ENCODE measurements around the gene ENTR1.
A peak's percentile ranks its signal among the peaks of the same experiment; 100 is the strongest.

ENTR1 gene, protein sequence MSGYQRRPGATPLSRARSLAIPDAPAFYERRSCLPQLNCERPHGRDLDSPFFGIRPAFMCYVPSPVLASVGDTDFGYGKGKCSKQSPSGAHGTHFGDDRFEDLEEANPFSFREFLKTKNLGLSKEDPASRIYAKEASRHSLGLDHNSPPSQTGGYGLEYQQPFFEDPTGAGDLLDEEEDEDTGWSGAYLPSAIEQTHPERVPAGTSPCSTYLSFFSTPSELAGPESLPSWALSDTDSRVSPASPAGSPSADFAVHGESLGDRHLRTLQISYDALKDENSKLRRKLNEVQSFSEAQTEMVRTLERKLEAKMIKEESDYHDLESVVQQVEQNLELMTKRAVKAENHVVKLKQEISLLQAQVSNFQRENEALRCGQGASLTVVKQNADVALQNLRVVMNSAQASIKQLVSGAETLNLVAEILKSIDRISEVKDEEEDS

GRCh38 chr9:136410500-136411287, at the start of gene ENTR1, which contains the start of gene PMPCA:
Gene ENTR1 (minus strand): TSS chr9:136410614. CDS start chr9:136410397, 217 bp downstream.
Gene PMPCA (plus strand): TSS chr9:136410658. CDS start chr9:136410669, 11 bp downstream.
- DNase-seq, result peak; percentile 68 to 85

DNA sequence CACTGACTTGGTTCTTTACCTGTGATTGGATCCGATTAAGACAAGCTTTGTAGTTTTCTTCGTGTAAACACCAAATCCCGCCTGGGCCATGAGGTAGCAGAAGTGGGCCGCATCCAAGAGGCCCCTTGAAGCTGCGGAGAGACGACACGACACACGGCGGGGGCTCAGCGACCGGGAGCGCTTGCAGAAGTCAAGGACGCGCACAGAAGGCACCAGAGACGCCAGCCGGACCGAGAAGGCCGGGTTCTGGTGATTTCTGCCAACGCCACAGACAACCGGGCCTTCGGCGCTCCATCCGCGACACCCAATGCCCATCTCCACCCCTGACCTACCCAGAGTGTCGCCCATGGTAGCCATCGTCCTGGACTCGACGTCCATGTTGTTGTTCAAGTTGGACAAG, 49.0 kb upstream of the ENTR1 start:
- no peak for DNase-seq

- no peak for DNase-seq
Observed at GRCh38 chr9:136457326-136457725, 46.9 kb upstream of the ENTR1 start.

DNA sequence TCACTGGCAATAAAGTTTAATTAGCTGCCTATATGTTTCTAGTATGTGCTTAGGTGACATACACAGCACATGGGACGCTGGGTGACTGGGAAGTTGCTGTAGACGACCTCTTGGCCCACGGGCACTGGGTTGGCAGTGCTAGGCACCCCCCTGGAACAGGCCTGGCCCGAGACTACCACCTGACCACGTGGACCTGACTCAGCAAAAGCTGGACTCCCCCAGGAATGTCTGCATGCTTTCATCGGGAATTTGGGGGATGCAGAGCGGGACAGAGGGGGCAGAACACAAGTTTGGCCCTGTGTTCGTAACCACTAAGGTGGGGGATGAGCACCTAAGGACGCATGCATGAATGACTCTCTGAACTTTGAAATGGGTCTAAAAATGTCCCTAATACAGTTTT, 45.8 kb upstream of the ENTR1 start:
- no peak for DNase-seq

GRCh38 chr9:136455043-136456002, 44.9 kb upstream of the ENTR1 start:
- no peak for DNase-seq

DNA sequence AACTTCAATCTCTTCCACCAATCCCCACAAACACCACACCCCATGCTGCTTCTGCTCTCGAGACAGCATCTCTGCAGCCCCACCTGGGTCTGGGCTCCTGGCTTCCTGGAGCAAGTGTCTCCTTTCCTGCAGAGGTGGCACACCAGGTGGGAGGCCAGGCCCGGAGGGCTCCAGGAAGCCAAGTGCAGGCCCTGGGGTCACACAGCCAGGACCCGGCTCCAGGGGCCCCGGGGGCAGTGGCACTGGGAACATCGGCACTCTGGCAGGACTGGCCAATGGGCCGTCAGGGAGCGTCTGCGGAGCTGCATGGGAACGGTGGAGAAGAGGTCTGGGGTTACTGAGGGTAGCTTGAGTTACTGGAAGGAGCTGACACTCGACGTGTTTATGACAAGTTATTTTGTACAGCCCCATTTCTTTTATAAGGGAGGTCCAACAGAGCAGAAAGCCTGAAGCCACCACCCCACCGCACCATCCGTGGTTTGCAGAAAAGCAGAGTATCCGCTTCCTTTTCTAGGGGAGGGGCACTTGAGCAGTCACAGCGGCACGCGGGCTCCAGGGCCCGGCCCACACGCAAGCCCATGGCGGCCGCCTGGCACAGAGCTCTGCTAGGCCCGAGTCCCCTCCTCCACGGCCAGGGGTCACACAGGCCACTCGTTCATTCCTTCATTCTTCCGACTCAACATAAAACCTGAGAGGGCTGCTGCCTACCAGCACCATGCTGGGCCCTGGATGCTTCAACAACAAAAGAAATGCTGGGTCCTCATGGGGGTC, 43.8 kb upstream of the ENTR1 start:
- DNase-seq, result no peak

GRCh38 chr9:136453326-136453725, 42.9 kb upstream of the ENTR1 start:
- no peak for DNase-seq

GRCh38 chr9:136451221-136451877, 40.9 kb upstream of the ENTR1 start:
- DNase-seq, result no peak

GRCh38 chr9:136448655-136449054, 38.2 kb upstream of the ENTR1 start:
- no peak for DNase-seq

DNA sequence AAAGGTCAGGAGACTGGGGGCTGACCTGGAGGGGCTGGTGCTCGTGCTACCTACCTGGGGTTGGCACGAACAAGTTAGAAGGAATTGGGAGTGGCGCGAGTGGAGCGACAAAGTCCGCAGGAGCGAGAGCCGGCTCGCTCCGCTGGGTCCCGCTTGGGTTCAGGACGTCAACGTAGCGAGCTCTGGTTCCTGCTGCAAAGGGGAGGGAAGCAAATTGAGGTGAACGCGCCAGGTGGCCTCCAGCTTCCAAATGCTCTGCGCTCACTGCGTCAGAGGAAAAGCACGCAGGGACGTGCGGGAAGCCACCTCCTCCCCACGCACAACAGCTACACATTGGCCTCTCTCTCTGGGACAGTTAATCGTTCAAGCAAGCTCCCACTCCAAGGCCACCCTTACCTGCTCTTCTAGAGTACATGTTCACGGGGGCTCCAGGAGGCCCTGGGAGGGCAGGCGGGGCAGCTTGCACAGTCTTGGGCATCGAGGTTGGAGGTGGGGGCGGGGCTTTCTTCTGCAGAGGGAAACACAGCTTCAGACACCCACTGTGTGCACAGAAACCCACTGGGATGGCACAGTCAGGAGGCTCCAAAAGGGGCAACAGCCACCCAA, 36.9 kb upstream of the ENTR1 start:
- DNase-seq, result no peak

- DNase-seq, result no peak
Observed at GRCh38 chr9:136445799-136446198, 35.4 kb upstream of the ENTR1 start.

DNA sequence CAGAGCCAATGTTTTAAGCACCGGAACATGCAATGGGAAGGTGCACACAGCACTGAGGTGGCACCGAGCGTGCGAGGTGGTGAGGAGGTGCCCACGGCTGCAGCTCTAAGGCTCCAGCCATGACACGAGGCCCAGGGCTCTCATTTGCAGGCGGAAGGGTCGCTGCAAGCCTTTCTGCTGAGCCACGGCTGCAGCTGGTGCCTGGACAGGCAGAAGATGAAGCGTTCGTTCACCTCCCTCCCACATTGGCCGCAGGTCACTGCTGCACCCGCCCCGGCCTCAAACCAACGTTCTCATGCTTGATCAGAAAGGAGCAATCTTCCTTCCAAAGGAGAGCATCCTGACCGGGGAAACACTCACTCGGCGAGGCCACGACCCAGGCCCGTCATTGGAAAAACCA, 33.7 kb upstream of the ENTR1 start:
- no peak for DNase-seq

DNA sequence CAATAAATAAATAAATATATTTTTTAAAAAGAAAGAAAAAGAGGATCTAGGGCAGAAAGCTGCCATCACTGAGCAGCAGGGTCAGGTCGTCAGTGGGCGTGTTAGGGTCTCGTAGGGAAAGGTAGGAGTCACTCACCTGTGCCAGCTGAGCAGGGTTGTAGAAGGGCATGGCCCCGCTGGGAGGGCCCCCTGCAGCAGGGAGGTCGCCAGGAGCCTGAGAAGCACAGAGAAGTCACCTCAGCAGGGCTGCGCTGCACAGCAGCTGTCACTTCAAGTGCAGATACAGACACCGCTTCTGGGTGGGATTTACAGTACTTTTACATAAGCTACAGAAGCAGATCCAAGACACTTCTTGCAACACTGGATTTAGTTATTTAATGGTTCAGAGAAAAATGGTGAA, 33.3 kb upstream of the ENTR1 start:
- no peak for DNase-seq

DNA sequence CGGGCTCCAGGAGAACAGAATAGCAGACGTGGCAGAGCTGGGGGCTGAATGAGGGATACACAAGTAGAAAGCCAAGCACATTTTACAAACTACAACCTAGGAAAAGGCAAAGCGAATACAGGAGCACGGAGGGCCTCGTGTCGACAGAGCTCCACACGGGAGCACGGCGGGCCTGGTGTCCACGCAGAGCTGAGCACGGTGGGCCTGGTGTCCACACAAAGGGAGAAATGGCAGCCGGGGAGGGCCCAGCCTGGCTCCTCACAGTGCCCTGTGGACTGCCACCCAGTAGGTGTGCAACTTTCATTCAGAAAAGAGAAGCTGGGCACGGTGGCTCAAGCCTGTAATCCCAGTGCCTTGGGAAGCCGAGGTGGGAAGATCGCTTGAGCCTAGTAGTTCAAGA, 32.7 kb upstream of the ENTR1 start:
- DNase-seq, result no peak

DNA sequence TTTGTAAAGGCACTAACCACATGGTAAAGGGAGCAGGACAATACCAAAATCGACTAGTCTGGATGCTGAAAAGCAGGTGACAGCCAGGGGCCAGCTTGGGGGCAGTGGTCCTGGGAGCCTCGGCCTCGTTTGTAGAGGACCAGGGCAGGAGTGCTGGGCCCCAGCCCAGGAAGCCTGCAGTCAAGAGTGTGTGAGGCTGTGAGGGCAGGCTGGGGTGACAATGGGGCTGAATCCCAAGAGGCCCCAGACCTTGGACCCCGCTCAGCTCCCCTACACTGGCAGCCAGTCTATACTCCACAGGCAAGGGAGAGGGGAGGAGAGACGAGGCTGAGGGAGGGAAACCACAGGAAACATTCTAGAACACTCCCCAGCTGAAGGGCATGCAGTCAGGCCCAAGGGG, 31.9 kb upstream of the ENTR1 start:
- DNase-seq, result no peak

GRCh38 chr9:136441681-136442245, 31.3 kb upstream of the ENTR1 start:
- DNase-seq, result no peak

DNA sequence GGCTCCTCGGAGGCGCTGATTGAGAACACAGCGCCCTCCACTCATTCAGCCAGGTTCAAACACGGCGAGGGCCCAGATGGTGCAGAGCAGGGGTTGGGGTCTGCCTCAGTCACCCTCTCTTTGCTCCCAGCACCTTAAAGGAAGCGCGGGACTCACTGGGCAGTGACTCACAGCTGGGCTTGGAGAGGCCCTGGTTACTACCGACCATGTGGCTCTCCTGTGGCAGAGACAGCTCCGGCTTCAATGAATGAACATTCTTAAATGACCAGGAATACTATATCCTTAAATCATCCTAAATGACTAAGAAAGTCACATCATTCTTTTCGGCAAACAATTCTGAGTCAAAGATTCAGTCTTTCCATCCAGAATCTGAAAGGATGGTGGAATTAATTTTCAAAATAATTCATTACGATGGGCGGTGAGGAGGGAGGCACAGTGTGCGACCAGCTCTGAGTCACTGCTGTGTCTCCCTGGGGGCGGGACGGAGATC, 30.8 kb upstream of the ENTR1 start:
- no peak for DNase-seq

- peak in 1 of 2 donors; percentile 52 for DNase-seq
Observed at GRCh38 chr9:136439481-136440408, 29.3 kb upstream of the ENTR1 start, which contains the start of gene INPP5E. Gene INPP5E (minus strand): TSS chr9:136439845. CDS start chr9:136439419, 426 bp downstream.

All from hippocampal formation (tissue), 2 donors.